Measurements from ENCODE around the gene ELOVL5.

ELOVL5 gene

DNA sequence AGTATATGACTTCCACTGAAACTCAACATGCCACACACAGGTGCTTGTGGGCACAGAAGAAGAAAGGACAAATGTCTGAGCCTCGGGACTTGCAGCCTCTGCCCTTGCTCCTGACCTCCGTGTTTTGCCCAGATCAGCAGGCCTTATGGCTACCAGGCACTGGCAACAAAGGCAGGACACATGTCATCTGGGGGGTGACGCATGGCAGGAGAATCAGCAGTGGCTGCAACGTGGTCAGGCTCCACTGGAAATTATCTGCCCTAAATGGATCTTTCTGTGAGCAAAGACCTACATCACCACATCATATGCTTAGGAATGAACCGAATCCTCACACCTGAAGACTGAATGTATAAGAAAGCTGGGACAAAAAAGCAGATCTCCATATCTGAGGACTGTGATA, 78.9 kb downstream of the ELOVL5 start:
- no peaks in the 10 kb centered on the region for H3K27me3 ChIP-seq (ENCODE audit: insufficient read depth, poor library complexity, severe bottlenecking)
- no peak for DNase-seq (ENCODE audit: low read depth in 1 of 2, low spot score in 1 of 2)
- no peak overlapping the region for H3K27ac ChIP-seq (replicated peaks)
- no peak for TF ChIP-seq SPI1 (IDR thresholded peaks at IDR 0.05; ENCODE audit: borderline replicate concordance, low read depth)
- TF ChIP-seq POLR2AphosphoS5 (IDR thresholded peaks at IDR 0.05; ENCODE audit: low read depth) = no peak
- no peak for TF ChIP-seq GABPA (IDR thresholded peaks at IDR 0.05; ENCODE audit: low read depth)
- H3K4me3 ChIP-seq (replicated peaks; ENCODE audit: insufficient read depth, low read length) = no peak overlapping the region

DNA sequence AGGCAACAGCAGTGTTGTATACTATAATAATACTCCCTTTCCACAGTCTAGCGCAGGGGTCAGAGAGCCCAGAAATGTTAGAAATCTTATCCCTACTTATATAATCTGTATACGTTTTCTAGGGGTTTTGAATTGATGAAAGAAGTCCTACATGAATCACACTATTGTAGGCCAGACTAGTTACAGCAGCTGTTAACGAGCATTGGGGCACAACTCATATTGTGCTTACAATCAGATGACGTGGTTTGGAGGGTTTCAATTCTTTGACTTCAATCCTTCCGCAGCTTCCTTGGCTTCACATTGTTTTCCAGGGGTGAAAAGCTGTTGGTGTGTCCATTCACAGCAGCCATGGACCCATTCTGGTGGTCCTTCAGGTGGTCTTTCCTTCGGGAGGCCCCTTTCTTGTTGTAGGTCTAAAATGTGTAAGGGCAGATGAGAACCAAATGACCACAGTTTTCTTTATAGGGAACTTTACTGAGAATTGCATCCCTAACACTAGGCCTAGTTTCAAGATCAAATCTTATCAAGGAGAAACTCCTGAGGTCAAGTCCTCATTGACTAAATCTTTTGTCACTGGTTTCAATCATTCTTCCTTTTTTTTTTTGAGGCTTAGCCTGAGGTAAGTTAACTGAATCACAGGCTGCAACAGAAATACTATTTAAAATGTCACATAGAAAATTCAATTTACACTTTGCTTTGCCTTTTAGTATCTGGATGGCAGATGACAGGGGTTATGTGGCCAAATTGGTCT, 79.7 kb downstream of the ELOVL5 start:
- DNase-seq (ENCODE audit: low read depth in 1 of 2, low spot score in 1 of 2) = no peak
- no peak overlapping the region for H3K27ac ChIP-seq (replicated peaks)
- TF ChIP-seq, protein P1, sequence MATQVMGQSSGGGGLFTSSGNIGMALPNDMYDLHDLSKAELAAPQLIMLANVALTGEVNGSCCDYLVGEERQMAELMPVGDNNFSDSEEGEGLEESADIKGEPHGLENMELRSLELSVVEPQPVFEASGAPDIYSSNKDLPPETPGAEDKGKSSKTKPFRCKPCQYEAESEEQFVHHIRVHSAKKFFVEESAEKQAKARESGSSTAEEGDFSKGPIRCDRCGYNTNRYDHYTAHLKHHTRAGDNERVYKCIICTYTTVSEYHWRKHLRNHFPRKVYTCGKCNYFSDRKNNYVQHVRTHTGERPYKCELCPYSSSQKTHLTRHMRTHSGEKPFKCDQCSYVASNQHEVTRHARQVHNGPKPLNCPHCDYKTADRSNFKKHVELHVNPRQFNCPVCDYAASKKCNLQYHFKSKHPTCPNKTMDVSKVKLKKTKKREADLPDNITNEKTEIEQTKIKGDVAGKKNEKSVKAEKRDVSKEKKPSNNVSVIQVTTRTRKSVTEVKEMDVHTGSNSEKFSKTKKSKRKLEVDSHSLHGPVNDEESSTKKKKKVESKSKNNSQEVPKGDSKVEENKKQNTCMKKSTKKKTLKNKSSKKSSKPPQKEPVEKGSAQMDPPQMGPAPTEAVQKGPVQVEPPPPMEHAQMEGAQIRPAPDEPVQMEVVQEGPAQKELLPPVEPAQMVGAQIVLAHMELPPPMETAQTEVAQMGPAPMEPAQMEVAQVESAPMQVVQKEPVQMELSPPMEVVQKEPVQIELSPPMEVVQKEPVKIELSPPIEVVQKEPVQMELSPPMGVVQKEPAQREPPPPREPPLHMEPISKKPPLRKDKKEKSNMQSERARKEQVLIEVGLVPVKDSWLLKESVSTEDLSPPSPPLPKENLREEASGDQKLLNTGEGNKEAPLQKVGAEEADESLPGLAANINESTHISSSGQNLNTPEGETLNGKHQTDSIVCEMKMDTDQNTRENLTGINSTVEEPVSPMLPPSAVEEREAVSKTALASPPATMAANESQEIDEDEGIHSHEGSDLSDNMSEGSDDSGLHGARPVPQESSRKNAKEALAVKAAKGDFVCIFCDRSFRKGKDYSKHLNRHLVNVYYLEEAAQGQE (IDR thresholded peaks at IDR 0.05; ENCODE audit: insufficient replicate concordance, low read depth) = no peak
- no peak for TF ChIP-seq GABPA (IDR thresholded peaks at IDR 0.05; ENCODE audit: low read depth)

DNA sequence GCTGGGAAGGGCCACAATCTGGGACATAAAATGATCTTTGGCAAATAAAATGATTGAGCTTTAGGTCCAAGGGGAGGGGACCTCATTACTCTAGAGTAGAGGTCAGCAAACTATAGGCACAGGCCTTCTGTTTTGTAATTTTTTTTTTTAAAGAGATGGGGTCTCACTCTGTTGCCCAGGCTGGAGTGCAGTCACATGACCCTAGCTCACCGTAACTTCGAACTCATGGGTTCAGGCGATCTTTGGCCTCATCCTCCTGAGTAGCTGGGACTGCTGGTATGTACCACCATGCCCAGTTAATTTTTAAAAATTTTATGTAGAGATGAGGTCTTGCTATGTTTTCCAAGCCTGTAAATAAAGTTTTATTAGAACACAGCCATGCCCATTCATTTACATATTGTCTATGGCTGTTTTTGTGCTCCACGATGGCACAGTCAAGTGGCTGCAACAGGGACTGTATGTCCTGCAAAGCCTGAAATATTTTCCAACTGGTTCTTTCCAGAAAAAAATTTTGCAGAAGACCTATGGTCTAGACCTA, 82.1 kb downstream of the ELOVL5 start:
- no peak for TF ChIP-seq GABPA (IDR thresholded peaks at IDR 0.05; ENCODE audit: low read depth)
- TF ChIP-seq, protein P2, sequence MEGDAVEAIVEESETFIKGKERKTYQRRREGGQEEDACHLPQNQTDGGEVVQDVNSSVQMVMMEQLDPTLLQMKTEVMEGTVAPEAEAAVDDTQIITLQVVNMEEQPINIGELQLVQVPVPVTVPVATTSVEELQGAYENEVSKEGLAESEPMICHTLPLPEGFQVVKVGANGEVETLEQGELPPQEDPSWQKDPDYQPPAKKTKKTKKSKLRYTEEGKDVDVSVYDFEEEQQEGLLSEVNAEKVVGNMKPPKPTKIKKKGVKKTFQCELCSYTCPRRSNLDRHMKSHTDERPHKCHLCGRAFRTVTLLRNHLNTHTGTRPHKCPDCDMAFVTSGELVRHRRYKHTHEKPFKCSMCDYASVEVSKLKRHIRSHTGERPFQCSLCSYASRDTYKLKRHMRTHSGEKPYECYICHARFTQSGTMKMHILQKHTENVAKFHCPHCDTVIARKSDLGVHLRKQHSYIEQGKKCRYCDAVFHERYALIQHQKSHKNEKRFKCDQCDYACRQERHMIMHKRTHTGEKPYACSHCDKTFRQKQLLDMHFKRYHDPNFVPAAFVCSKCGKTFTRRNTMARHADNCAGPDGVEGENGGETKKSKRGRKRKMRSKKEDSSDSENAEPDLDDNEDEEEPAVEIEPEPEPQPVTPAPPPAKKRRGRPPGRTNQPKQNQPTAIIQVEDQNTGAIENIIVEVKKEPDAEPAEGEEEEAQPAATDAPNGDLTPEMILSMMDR (IDR thresholded peaks at IDR 0.05; ENCODE audit: insufficient read depth, low read length) = no peak
- no peak for TF ChIP-seq POLR2AphosphoS5 (IDR thresholded peaks at IDR 0.05; ENCODE audit: low read depth)
- TF ChIP-seq SPI1 (IDR thresholded peaks at IDR 0.05; ENCODE audit: borderline replicate concordance, low read depth) = no peak
- TF ChIP-seq, protein P1 (IDR thresholded peaks at IDR 0.05; ENCODE audit: insufficient replicate concordance, low read depth) = no peak
- H3K4me3 ChIP-seq (replicated peaks; ENCODE audit: insufficient read depth, low read length) = no peak overlapping the region
- no peak for DNase-seq (ENCODE audit: low read depth in 1 of 2, low spot score in 1 of 2)
- H3K27me3 ChIP-seq (ENCODE audit: insufficient read depth, poor library complexity, severe bottlenecking) = no peaks in the 10 kb centered on the region
- no peak overlapping the region for H3K27ac ChIP-seq (replicated peaks)

More for the DNA sequence above, 79.7 kb downstream of the ELOVL5 start:
- H3K4me3 ChIP-seq (replicated peaks; ENCODE audit: insufficient read depth, low read length) = no peak overlapping the region
- no peaks in the 10 kb centered on the region for H3K27me3 ChIP-seq (ENCODE audit: insufficient read depth, poor library complexity, severe bottlenecking)

DNA sequence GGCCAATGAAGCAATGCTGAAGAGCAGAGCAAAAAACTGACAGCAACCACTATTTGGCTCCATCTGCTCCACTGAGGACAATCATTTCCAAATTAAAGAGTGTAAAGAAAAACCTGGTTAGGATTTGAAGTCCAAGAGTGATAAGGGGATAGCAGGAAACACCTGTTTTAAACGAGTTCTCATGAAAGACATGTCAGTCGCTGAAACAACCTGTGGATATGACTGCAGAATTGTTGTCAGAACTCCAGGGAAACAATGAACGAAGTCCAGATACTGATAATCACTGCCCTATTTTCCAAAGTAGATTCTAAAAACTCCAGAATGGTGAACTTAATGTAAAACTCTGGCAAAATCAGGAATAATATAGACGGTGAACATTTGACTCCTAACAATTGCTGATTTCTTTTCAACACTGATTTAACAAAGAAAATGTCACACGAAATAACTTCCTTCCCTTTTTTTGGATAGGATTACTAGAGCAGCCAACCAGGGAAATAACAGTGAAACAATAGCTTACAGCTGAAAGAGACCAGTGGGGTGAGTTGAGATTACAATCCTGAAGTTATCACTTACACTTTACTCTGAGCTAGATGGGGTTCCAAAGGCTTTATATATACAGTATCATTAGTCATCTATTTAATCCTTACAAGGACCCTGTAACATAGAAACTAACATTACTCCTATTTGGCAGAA, 83.7 kb downstream of the ELOVL5 start:
- TF ChIP-seq POLR2AphosphoS5 (IDR thresholded peaks at IDR 0.05; ENCODE audit: low read depth) (no peak), GABPA (IDR thresholded peaks at IDR 0.05; ENCODE audit: low read depth) (no peak), SPI1 (IDR thresholded peaks at IDR 0.05; ENCODE audit: borderline replicate concordance, low read depth) (no peak)
- TF ChIP-seq, protein P1 (IDR thresholded peaks at IDR 0.05; ENCODE audit: insufficient replicate concordance, low read depth) = no peak
- TF ChIP-seq, protein P2 (IDR thresholded peaks at IDR 0.05; ENCODE audit: insufficient read depth, low read length) = no peak
- Histone ChIP-seq H3K27me3 (ENCODE audit: insufficient read depth, poor library complexity, severe bottlenecking) (no peaks in the 10 kb centered on the region), H3K27ac (replicated peaks) (no peak overlapping the region), H3K4me3 (replicated peaks; ENCODE audit: insufficient read depth, low read length) (no peak overlapping the region)
- no peak for DNase-seq (ENCODE audit: low read depth in 1 of 2, low spot score in 1 of 2)
